Glutamatergic neuron (in vitro differentiated cells): Measurements from ENCODE around the gene TANC1. TPM values are rescaled to one million over a fixed set of nuclear protein-coding genes. Genes with fewer than 3 reads are reported as not detected.

Source experiments
- DNase-seq: peaks from one replicate; pipeline ENCODE4 v3.0.0; 2022
- H3K27ac Mint-ChIP-seq: one replicate; pipeline ENCODE4 v1.8.0; 2020; ENCODE audit warnings: mild to moderate bottlenecking, mixed read lengths, inconsistent platforms; ENCODE audit not compliant: unreplicated experiment
- H3K27me3 Mint-ChIP-seq: one replicate; pipeline ENCODE4 v1.8.0; 2020; ENCODE audit warnings: mild to moderate bottlenecking, moderate library complexity, mixed read lengths, inconsistent platforms; ENCODE audit not compliant: unreplicated experiment
- H3K36me3 Mint-ChIP-seq: one replicate; pipeline ENCODE4 v1.8.0; 2020; ENCODE audit warnings: mild to moderate bottlenecking, mixed read lengths, inconsistent platforms; ENCODE audit not compliant: unreplicated experiment
- H3K4me1 Mint-ChIP-seq: one replicate; pipeline ENCODE4 v1.8.0; 2020; ENCODE audit warnings: mild to moderate bottlenecking, low read depth, mixed read lengths, inconsistent platforms; ENCODE audit not compliant: unreplicated experiment
- H3K4me3 Mint-ChIP-seq: one replicate; pipeline ENCODE4 v1.8.0; 2020; ENCODE audit warnings: mild to moderate bottlenecking, mixed read lengths, inconsistent platforms; ENCODE audit not compliant: unreplicated experiment
- H3K9me3 Mint-ChIP-seq: one replicate; pipeline ENCODE4 v1.8.0; 2020; ENCODE audit warnings: mild to moderate bottlenecking, moderate library complexity, mixed read lengths, inconsistent platforms; ENCODE audit not compliant: unreplicated experiment
- CTCF ChIP-seq: fragments of 200-600 bp; sonication (generic); IDR thresholded peaks from one replicate; pipeline ENCODE4 v1.5.0; 2021; ENCODE audit not compliant: partially characterized antibody, unreplicated experiment
- total RNA-seq: library from RNA; stranded (reverse); fragmentation: NEBNext Ultra II Directional; extraction: Animal tissue kit (Norgen Biotek cat#: 25700); gene quantifications from one replicate; pipeline ENCODE4 v1.2.1, GENCODE V29; 2021; ENCODE audit not compliant: unreplicated experiment

Gene TANC1
- total RNA-seq, 1 donor from 2014 or later: 14.9 TPM

DNA sequence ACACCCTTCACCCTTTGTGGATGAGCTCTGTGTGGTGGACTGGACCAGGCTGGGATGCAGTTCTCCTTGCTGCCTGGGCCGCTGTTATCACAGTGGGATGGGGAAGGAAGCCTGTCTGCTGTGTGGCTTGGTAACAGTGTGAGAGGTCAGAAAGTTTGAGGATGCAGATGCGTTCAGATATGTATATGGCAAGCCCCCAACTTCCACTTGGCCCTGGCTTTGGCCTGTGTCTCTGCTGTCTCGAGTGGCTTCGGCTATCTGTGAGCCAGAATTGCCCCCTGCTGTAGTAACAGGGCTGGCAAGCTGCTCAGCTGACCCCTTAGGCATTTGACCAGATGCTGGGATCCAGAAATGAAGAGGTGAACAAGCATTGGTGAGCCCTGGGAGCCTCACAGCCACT, 211.3 kb downstream of the TANC1 start:
- Mint-ChIP-seq H3K9me3 (peaks cover 2% of the 10 kb centered on the region), H3K27me3 (no peaks in the 10 kb centered on the region), H3K4me1 (no peaks in the 10 kb centered on the region), H3K27ac (no peak overlapping the region), H3K4me3 (no peak overlapping the region), H3K36me3 (peaks cover 5% of the 10 kb centered on the region)
- no peak for DNase-seq
- TF ChIP-seq CTCF: no peak

DNA sequence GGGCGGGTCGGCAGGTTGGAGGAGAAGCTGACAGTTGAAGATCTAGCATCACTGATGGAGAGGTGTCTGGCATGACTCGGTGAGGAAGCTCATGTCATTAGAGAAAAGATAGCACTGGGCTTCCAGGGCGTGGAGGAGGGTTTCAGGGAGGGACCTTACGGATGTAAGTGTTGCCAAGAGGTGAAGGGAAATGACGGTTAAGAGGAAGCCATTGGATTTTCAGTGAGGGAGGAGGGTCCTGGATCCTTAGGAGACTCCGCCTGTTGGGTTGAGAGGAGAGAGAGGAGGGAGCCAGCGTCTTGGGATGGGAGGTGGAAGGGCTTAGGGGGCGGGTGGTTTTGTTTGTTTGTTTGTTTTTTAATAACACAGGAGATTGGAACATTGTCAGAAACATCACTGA, 214.9 kb downstream of the TANC1 start:
- H3K36me3 Mint-ChIP-seq: peaks cover 5% of the 10 kb centered on the region
- peaks cover 2% of the 10 kb centered on the region for H3K4me1 Mint-ChIP-seq
- H3K4me3 Mint-ChIP-seq: no peak overlapping the region
- peaks cover 2% of the 10 kb centered on the region for H3K27me3 Mint-ChIP-seq
- DNase-seq: no peak
- no peak for TF ChIP-seq CTCF
- H3K9me3 Mint-ChIP-seq: peaks cover 2% of the 10 kb centered on the region
- no peak overlapping the region for H3K27ac Mint-ChIP-seq

DNA sequence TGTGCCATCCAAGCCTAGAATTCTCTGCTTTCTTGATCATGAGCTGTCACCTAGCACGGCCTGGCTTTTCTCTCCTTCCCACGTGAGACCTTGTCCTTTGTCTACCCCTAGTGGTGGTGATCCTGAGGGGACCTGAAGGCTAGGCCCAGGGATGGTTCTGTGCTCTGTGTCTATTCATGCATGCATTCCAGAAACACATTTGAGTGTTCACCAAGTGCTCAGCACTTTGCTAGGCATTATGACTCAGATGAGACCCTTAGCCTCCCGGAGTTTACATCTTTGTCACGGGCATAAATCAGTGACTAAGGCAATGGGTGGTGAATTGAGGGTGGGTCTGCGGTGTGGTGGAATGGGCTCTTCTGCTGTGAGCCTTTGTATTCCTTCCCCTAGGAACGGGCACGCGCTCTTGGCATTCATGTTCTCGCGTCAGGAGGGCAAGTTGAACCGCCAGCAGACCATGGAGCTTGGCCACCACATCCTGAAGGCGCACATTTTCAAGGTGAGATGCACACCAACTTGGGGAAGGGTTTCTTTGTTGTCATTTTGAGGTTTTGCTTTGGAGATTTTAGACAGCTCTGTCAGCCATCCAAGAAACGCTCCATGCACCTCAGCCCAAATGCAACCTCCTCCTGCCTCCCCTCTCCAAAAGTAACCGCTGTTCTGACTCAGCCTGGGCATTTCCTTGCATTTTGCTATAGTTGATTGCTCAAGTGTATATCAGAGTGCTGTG, 217.1 kb downstream of the TANC1 start:
- Mint-ChIP-seq H3K4me3 (no peak overlapping the region), H3K27ac (no peak overlapping the region), H3K36me3 (peaks cover 5% of the 10 kb centered on the region), H3K27me3 (peaks cover 2% of the 10 kb centered on the region), H3K9me3 (peaks cover 2% of the 10 kb centered on the region), H3K4me1 (peaks cover 2% of the 10 kb centered on the region)
- no peak for DNase-seq
- no peak for TF ChIP-seq CTCF

GRCh38 chr2:159186462-159186861, 218.0 kb downstream of the TANC1 start:
- peaks cover 5% of the 10 kb centered on the region for H3K36me3 Mint-ChIP-seq
- H3K4me1 Mint-ChIP-seq: peaks cover 2% of the 10 kb centered on the region
- H3K27me3 Mint-ChIP-seq: peaks cover 2% of the 10 kb centered on the region
- no peak for DNase-seq
- H3K9me3 Mint-ChIP-seq: peaks cover 2% of the 10 kb centered on the region
- TF ChIP-seq CTCF: no peak
- H3K27ac Mint-ChIP-seq: no peak overlapping the region
- no peak overlapping the region for H3K4me3 Mint-ChIP-seq

- H3K4me3 Mint-ChIP-seq: no peak overlapping the region
- peaks cover 2% of the 10 kb centered on the region for H3K27me3 Mint-ChIP-seq
- no peak overlapping the region for H3K27ac Mint-ChIP-seq
- peaks cover 2% of the 10 kb centered on the region for H3K9me3 Mint-ChIP-seq
- H3K36me3 Mint-ChIP-seq: peaks cover 5% of the 10 kb centered on the region
- no peak for DNase-seq
- no peak for TF ChIP-seq CTCF
- H3K4me1 Mint-ChIP-seq: peaks cover 2% of the 10 kb centered on the region
These were observed 218.7 kb downstream of the TANC1 start for GRCh38 chr2:159187106-159187505.
